Measurements from ENCODE around the gene PPP2R3C. TPM values are rescaled to one million over a fixed set of nuclear protein-coding genes. Genes with fewer than 3 reads are reported as not detected.
A peak's percentile ranks its signal among the peaks of the same experiment; 100 is the strongest.
"Not testable (repeated sequence)": the region's sequence is repeated elsewhere in the genome, so short reads cannot be mapped to it uniquely, and the experiment has no call there.

The PPP2R3C gene
- 13.3 and 18.0 TPM in 2 replicates for total RNA-seq (2014; rRNA removed; shearing (Covaris generic); ENCODE audit: low replicate concordance)

DNA sequence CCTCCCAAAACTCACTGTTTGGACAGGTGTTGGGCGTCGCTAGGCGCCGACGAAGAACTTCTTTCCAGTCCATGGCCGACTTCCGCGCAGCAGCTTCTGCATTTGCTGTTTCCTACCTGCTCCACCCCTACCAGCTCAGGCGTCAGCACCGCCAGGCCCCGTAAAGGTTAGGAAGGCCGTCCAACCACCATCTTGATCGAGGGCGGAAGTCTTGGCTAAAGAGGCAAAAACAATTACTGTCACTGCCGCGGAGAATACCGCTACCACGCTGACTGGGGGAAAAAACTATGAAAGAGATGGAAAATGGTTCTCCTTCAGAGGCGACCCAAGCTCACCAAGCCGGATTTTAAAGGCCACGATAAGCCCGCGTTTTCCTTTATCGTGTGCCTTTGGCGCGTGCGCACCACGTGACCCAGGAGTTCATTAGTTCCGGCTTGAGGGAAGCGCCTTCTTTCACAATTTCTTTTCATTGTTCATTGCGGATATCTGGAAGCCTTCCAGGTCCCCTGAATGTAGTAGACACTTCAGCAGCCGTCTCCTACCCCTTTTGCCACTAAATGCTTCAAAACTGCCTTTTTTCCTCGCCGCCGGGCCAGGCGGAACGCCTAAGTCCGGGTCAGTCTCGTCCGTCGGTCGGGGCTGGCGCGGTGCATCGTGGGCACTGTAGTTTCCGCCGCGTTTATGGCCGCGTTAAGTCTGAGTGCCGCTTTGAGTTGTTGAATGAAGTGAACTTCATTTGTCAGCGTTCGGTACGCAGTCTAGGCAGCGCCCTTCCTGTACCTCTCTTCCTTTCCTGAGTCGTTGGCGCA lies at the start of gene PPP2R3C, which contains the start of gene PRORP:
Gene PPP2R3C, minus strand, starts transcription at position 104 of the 809 bp plus-strand sequence. Its CDS starts 31 bp downstream, at position 73.
Gene PRORP, plus strand, starts transcription at position 666 of the 809 bp plus-strand sequence. CDS start 694 bp downstream, outside the sequence.
- Histone ChIP-seq H3K4me3 (peak within 1 kb of the TSS; percentile 66), H3K36me3 (peaks cover 4% of the 10 kb centered on the region), H3K27me3 (no peaks in the 10 kb centered on the region), H3K9me3 (no peaks in the 10 kb centered on the region)
- peak; percentile 86 for DNase-seq

DNA sequence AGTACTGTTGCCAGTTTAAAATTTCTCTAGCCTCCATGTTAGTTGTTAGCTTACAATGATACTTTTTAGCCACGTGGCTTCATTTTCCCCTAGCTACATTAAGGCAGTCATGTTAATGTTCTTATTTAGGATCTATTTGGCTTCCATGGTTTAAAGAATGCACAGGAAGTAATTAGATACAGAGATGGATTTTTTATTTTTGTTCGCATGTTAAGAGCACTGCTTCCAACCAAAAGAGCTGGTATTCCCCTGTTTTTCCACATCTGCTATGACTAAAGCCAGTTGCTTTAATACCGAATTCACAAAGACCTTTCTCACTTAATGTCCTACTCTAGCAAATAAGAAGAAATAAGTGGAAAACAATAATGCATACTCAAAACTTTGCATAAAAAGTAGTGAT lies 45.7 kb upstream of the PPP2R3C start:
- no peaks in the 10 kb centered on the region for H3K36me3 ChIP-seq

DNA sequence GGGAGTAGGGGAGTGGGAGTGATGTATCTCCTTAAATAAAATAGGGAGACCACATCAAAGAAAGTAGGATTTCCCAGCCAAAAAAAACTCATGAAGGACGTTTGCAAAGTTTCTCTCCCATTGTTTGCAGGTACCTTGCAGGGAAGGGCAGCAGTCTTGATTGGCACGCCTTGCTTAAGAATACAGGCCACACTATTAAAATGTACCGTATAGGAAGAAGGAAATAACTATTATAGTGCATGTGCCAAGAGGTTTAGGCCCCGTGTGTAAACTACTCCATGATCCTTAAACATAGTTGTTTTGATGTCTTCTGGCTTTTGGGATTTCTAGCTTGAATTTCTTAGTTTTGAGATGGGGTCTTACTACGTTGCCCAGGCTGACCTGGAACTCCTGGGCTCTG lies 43.1 kb upstream of the PPP2R3C start:
- Histone ChIP-seq H3K36me3 (no peaks in the 10 kb centered on the region), H3K27me3 (no peaks in the 10 kb centered on the region), H3K9me3 (no peaks in the 10 kb centered on the region), H3K4me3 (no peak overlapping the region)
- DNase-seq, result no peak

More for the DNA sequence above, 45.7 kb upstream of the PPP2R3C start:
- Histone ChIP-seq H3K9me3 (no peaks in the 10 kb centered on the region), H3K27me3 (no peaks in the 10 kb centered on the region), H3K4me3 (no peak overlapping the region)
- DNase-seq, result no peak

DNA sequence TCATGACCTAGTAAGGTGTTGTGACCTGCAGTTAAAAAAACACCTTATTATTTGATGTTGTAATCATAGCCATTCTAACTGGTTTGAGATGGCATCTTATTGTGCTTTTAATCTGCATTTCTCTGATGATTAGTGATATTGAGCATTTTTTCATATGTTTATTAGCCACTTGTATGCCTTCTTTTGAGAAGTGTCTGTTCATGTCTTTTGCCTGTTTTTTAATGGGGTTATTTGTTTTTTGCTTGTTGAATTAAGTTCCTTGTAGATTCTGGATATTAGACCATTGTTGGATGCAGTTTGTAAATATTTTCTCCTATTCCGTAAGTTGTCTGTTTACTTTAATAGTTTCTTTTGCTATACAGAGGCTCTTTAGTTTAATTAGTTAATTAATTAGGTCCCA lies 41.6 kb upstream of the PPP2R3C start:
- H3K9me3 ChIP-seq, result no peaks in the 10 kb centered on the region
- no peaks in the 10 kb centered on the region for H3K27me3 ChIP-seq
- no peaks in the 10 kb centered on the region for H3K36me3 ChIP-seq
- no peak overlapping the region for H3K4me3 ChIP-seq
- DNase-seq, result no peak

DNA sequence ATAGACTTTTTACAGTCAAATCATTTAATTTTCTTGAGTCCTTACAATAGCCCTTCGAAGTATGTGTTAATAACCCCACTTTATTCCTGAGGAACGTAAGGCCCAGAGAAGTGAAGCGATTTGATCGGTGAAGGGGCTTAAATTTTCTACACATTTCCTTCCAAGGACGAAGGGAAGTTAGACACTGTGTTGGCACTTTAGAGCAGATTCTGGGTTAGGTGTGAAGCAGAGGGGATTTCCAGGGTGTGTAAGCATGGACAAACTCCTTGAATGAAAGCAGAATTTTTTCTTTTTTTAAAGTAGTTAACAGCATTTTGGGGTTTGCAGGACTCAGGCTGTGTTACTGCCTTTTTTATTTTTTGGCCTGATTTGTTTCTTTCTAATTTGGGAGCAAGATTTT lies 39.4 kb upstream of the PPP2R3C start:
- no peaks in the 10 kb centered on the region for H3K36me3 ChIP-seq
- DNase-seq, result no peak
- no peaks in the 10 kb centered on the region for H3K27me3 ChIP-seq
- no peaks in the 10 kb centered on the region for H3K9me3 ChIP-seq
- H3K4me3 ChIP-seq, result no peak overlapping the region

DNA sequence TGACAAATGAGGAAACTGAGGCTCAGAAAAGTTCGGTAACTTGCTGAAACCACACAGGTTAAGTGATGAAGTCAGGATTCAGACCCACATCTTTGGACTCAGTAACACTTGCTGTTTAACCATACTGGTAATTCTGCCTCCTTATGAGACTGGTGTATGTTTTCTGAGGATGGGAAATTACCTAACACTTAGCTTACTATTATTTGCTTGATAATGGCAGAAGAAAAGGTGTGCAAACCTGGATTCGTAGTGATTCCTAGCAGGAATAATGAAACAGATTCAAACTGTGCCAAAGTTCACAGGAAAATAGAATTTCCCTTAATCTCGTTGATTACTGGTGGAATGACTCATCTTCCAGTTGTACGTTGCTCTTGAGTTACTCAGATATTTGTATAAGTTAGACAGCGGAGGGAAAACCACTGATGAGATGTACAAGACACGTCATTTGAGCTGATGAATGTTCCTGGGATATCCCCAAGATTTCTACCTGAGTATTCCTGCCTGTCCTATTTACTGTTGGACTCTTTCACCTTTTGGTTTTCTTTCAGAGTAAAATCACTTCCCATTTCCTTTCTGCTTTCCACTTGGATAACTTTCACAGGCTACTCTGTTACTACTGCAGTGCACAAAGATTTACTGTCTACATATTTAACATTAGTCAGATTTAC lies 38.1 kb upstream of the PPP2R3C start:
- H3K4me3 ChIP-seq, result no peak overlapping the region

DNA sequence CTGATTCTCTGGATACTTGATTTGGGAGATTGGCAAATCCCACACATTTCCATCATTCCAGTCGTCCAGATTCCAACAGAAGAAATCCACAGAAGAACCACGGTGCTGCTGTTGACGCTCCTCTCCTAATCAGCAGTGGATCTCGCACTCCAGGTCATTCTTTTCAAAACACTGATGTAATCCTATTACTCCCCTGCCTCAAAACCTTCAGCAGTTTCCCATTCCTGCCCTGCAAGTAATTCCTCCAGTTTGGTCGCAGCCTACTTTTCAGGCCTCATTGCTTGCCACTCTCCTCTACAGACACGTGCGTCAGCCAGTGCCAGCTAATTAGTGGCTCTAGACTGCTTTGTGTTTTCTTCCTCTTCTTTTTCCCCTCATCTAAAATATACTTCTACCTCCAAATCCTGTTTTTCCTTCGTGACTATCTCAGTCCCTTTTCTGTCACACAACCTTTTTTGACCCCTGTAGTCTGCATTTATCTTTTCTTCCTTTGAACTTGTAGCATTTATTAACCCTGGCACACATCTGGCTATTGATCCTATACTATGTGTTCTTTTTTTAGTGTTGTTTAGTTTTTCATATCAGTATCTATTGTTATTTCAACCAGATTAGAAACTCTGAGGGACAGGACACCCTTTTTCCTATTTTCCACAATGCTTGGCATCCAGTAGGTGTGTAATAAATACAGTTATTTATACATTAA lies 37.3 kb upstream of the PPP2R3C start:
- H3K27me3 ChIP-seq, result no peaks in the 10 kb centered on the region
- H3K36me3 ChIP-seq, result no peaks in the 10 kb centered on the region
- H3K4me3 ChIP-seq, result no peak overlapping the region
- no peak for DNase-seq
- H3K9me3 ChIP-seq, result no peaks in the 10 kb centered on the region

More for the DNA sequence above, 38.1 kb upstream of the PPP2R3C start:
- Histone ChIP-seq H3K9me3 (no peaks in the 10 kb centered on the region), H3K36me3 (no peaks in the 10 kb centered on the region), H3K27me3 (no peaks in the 10 kb centered on the region)
- DNase-seq, result no peak

DNA sequence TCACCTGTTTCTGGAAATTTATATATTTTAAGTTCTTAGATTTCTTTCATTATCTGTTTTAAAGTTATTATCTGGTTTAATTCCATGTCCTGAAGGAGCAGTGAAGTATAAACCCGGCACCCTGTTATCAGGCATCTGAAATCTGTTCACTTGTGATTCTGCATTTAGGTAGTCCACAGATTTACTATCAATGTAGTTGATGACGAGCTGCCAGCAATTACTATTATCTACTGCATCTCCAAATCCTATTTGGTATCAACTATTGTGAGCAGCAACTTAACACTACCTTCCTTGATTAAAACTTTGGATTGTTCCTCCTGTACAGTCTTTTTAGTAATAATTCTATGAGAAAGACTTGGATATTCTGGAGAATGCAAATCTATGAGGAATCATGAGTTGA lies 36.7 kb upstream of the PPP2R3C start:
- H3K36me3 ChIP-seq, result no peaks in the 10 kb centered on the region
- no peaks in the 10 kb centered on the region for H3K27me3 ChIP-seq
- DNase-seq, result no peak
- no peaks in the 10 kb centered on the region for H3K9me3 ChIP-seq
- H3K4me3 ChIP-seq, result no peak overlapping the region

DNA sequence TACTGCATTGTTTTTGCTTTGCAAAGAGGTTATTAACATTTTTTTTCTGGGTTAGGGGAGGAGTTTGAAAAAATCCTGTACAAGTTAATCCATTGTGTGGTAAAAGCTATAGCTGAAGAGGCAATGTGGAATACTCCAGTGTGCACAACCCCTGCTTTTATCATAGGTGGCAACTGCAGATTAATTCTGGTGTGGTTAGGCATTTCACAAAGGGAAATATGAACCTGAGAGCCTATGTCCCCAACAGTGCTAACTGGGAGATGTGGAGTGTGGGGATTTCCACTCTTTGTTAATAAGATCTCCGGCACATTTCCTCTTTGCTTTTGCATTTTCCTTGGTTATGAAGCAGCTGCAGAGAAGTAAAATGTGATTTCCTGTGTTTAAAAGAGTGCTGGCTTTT lies 34.2 kb upstream of the PPP2R3C start:
- Histone ChIP-seq H3K4me3 (no peak overlapping the region), H3K36me3 (no peaks in the 10 kb centered on the region), H3K27me3 (no peaks in the 10 kb centered on the region), H3K9me3 (no peaks in the 10 kb centered on the region)
- no peak for DNase-seq

DNA sequence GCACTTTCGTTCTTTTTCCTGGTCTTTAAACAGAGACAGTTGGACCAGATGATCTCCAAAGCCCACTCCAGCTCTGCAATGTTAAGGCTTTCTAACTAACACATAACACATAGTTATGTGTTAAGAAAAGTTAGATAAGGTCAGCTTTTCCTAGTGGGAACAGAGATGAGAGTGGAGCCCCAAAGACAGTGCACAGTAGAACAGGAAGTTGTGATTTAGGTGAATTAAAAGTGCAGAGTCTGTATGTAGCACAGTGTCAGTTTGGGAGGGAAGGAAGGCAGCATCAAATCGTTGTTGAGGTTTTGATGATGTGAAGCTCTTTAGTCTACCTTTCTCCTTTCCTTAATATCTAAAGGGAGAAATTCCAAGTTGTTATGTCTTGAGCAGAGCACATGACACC lies 32.2 kb upstream of the PPP2R3C start:
- DNase-seq, result no peak
- Histone ChIP-seq H3K36me3 (no peaks in the 10 kb centered on the region), H3K9me3 (no peaks in the 10 kb centered on the region), H3K27me3 (no peaks in the 10 kb centered on the region), H3K4me3 (no peak overlapping the region)

DNA sequence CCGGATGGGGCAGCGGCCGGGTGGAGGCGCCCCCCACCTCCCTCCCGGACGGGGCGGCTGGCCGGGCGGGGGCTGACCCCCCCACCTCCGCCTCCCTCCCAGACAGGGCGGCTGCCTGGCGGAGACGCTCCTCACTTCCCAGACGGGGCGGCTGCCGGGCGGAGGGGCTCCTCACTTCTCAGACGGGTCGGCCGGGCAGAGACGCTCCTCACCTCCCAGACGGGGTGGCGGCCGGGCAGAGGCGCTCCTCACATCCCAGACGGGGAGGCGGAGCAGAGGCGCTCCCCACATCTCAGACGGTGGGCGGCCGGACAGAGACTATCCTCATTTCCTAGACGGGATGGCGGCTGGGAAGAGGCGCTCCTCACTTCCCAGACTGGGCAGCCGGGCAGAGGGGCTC lies 30.7 kb upstream of the PPP2R3C start:
- not testable (repeated sequence) for H3K36me3 ChIP-seq, H3K9me3 ChIP-seq, DNase-seq, H3K4me3 ChIP-seq, H3K27me3 ChIP-seq

DNA sequence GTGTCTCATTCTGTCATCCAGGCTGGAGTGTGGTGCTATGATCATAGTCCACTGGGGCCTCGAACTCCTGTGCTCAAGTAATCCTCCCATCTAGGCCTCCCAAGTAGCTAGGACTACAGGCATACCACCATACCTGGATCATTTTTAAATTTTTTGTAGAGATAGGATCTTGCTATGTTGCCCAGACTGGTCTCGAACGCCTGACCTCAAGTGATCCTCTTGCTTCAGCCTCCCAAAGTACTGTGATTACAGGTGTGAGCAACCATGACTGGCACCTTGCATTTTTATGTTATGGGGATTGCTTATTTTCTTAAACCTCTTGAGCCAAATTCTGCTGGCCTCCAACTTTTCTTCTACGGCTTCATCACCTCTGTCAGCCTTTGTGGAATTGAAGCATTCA lies 27.4 kb upstream of the PPP2R3C start:
- no peaks in the 10 kb centered on the region for H3K9me3 ChIP-seq
- no peaks in the 10 kb centered on the region; the same call in 1 of the 2 replicates for H3K36me3 ChIP-seq
- H3K27me3 ChIP-seq, result no peaks in the 10 kb centered on the region
- no peak overlapping the region for H3K4me3 ChIP-seq
- no peak for DNase-seq

DNA sequence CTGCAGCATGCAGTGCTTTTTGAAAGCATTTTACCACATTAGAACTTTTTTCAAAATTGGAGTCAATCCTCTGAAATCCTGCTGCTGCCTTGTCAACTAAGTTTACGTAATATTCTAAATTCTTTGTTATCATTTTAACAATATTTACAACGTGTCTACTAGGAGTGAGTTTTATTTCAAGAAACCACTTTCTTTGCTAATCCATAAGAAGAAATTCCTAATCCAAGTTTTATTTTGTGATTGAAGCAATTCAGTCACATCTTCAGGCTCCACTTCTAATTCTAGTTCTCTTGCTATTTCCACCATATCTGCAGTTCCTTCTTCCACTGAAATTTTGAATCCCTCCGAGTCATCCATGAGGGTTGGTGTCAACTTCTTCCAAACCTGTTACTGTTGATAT lies 25.9 kb upstream of the PPP2R3C start:
- no peaks in the 10 kb centered on the region for H3K27me3 ChIP-seq
- H3K4me3 ChIP-seq, result no peak overlapping the region
- H3K36me3 ChIP-seq, result no peaks in the 10 kb centered on the region; the same call in 1 of the 2 replicates
- DNase-seq, result no peak
- H3K9me3 ChIP-seq, result no peaks in the 10 kb centered on the region

DNA sequence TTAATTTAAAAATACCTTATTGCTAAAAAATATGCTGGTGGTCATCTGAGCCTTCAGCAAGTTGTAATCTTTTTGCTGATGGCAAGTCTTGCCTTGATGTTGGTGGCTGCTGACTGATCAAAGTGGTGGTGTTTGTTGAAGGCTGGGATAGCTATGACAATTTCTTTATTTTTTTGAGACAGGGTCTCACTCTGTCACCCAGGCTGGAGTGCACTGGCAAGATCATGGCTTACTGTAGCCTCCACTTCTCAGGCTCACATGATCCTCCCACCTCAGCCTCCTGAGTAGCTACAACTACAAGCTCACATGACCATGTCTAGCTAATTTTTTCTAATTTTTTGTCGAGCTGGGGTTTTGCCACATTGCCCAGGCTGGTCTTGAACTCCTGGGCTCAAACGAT lies 25.4 kb upstream of the PPP2R3C start:
- Histone ChIP-seq H3K9me3 (no peaks in the 10 kb centered on the region), H3K4me3 (no peak overlapping the region), H3K36me3 (no peaks in the 10 kb centered on the region; the same call in 1 of the 2 replicates), H3K27me3 (no peaks in the 10 kb centered on the region)
- no peak for DNase-seq

DNA sequence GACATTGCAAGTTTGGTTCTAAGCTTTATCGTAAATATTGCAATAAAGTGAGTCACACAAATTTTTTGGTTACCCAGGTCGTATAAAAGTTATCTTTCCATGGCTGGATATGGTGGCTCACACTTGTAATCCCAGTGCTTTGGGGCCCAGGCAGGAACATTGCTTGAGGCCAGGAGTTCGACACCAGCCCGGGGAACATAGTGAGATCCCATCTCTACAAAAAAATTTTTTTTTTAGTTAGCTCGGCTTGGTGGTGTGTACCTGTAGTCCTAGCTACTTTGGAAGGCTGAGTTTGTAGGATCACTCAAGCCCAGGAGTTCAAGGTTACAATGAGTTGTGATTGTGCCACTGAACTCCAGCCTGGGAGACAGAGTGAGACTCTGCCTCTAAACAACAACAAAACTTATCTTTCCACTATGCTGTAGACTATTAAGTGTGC lies 24.9 kb upstream of the PPP2R3C start:
- no peak overlapping the region for H3K4me3 ChIP-seq
- H3K9me3 ChIP-seq, result no peaks in the 10 kb centered on the region
- no peak for DNase-seq

DNA sequence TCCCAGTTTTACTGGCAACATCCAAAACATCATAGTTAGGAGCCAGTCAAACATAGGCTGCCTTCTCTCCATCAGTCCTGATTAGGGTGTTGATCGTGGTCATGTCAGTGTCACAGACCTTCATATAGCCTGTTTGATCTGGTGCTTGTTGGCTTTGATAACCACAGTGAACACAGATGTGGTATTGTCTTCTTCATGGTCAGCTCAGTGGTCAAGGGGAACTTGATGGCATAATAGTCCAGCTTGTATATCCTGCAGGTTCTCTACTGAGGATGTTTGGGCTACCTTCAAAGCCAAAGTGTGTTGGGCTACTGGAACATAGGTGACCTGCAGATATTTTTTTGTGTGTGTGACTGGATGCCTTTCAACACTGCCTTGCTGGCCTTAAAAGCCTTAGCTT lies 22.2 kb upstream of the PPP2R3C start:
- Histone ChIP-seq H3K36me3 (peaks cover 2% of the 10 kb centered on the region; the same call in 1 of the 2 replicates), H3K4me3 (no peak overlapping the region), H3K9me3 (no peaks in the 10 kb centered on the region), H3K27me3 (no peaks in the 10 kb centered on the region)
- no peak for DNase-seq

More for the DNA sequence above, 24.9 kb upstream of the PPP2R3C start:
- Histone ChIP-seq H3K36me3 (no peaks in the 10 kb centered on the region; the same call in 1 of the 2 replicates), H3K27me3 (no peaks in the 10 kb centered on the region)

All from MG63 (cell line).